Retinal pigment epithelial cell (primary cell): ENCODE results near the gene LMBRD1.

ENCODE experiments used
- DNase-seq: peaks from one replicate; pipeline ENCODE4 v3.0.0-alpha.2; 2010; ENCODE audit warnings: low read depth
- H3K4me3 ChIP-seq: 2 replicates; pipeline ENCODE4 v1.5.1; 2011; ENCODE audit warnings: mild to moderate bottlenecking, low read length, control low read depth, moderate library complexity
- CTCF ChIP-seq: conservative IDR thresholded peaks from 2 replicates; pipeline ENCODE4 v1.5.1; 2011; ENCODE audit warnings: low read depth, low read length, control low read depth, inconsistent platforms

LMBRD1 gene

GRCh38 chr6:69817358-69817757, 20.5 kb upstream of the LMBRD1 start:
- H3K4me3 ChIP-seq, result no peak overlapping the region
- DNase-seq, result no peak
- TF ChIP-seq CTCF, result no peak

- no peak overlapping the region for H3K4me3 ChIP-seq
- no peak for TF ChIP-seq CTCF
- no peak for DNase-seq
These were observed 19.8 kb upstream of the LMBRD1 start for GRCh38 chr6:69816569-69816968.

GRCh38 chr6:69816026-69816425, 19.2 kb upstream of the LMBRD1 start:
- no peak overlapping the region for H3K4me3 ChIP-seq
- DNase-seq, result no peak

GRCh38 chr6:69813508-69813907, 16.7 kb upstream of the LMBRD1 start:
- TF ChIP-seq CTCF, result no peak
- H3K4me3 ChIP-seq, result no peak overlapping the region
- DNase-seq, result no peak

More at GRCh38 chr6:69816026-69816425, 19.2 kb upstream of the LMBRD1 start:
- no peak for TF ChIP-seq CTCF

GRCh38 chr6:69812746-69813427, 16.1 kb upstream of the LMBRD1 start:
- DNase-seq, result no peak
- no peak for TF ChIP-seq CTCF
- no peak overlapping the region for H3K4me3 ChIP-seq

GRCh38 chr6:69802995-69803394, 6.2 kb upstream of the LMBRD1 start:
- DNase-seq, result no peak
- no peak for TF ChIP-seq CTCF
- no peak overlapping the region for H3K4me3 ChIP-seq

GRCh38 chr6:69801711-69802110, 4.9 kb upstream of the LMBRD1 start:
- no peak for DNase-seq
- no peak overlapping the region for H3K4me3 ChIP-seq
- TF ChIP-seq CTCF, result no peak
